ENCODE measurements around the gene PTOV1. TPM values are rescaled to one million over a fixed set of nuclear protein-coding genes. Genes with fewer than 3 reads are reported as not detected.

PTOV1 gene
- total and polyA plus RNA-seq, 3 donors from 2014 or later: 235 to 260 (median 257) TPM

DNA sequence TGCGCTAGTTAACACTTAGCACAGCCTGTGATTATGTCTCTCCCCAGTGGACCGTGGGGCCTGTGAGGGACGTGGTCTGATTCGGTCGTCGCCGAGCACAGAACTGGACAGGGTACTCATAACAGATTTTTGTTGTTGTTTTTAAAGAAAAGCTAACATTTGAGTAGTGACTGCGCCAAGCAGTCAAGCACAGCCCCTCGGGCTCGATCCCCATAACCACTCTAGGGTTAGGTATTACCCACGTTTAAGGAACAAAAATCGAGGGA, 805 bp upstream of the PTOV1 start:
- H3K27me3 ChIP-seq: no peaks in the 10 kb centered on the region
- no peak for TF ChIP-seq POLR2A (IDR thresholded peaks at IDR 0.05)
- TF ChIP-seq, protein P1, sequence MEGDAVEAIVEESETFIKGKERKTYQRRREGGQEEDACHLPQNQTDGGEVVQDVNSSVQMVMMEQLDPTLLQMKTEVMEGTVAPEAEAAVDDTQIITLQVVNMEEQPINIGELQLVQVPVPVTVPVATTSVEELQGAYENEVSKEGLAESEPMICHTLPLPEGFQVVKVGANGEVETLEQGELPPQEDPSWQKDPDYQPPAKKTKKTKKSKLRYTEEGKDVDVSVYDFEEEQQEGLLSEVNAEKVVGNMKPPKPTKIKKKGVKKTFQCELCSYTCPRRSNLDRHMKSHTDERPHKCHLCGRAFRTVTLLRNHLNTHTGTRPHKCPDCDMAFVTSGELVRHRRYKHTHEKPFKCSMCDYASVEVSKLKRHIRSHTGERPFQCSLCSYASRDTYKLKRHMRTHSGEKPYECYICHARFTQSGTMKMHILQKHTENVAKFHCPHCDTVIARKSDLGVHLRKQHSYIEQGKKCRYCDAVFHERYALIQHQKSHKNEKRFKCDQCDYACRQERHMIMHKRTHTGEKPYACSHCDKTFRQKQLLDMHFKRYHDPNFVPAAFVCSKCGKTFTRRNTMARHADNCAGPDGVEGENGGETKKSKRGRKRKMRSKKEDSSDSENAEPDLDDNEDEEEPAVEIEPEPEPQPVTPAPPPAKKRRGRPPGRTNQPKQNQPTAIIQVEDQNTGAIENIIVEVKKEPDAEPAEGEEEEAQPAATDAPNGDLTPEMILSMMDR (IDR thresholded peaks at IDR 0.05): no peak
- intact Hi-C loops (cut with DNase I; ENCODE audit: low total_unique reads): no loop called here
- H3K4me3 ChIP-seq: peak overlapping the region; percentile 78 to 88
- H3K4me1 ChIP-seq: peaks cover 21% of the 10 kb centered on the region
- H3K36me3 ChIP-seq (ENCODE audit: low read depth, missing control alignments): no peaks in the 10 kb centered on the region
- DNase-seq: no peak
- 54 to 56% methylated on average over 12 of the region's 12 CpGs for WGBS, 2 donors
- H3K27ac ChIP-seq: peak overlapping the region; percentile 97 to 100
- no peaks in the 10 kb centered on the region for H3K9me3 ChIP-seq

DNA sequence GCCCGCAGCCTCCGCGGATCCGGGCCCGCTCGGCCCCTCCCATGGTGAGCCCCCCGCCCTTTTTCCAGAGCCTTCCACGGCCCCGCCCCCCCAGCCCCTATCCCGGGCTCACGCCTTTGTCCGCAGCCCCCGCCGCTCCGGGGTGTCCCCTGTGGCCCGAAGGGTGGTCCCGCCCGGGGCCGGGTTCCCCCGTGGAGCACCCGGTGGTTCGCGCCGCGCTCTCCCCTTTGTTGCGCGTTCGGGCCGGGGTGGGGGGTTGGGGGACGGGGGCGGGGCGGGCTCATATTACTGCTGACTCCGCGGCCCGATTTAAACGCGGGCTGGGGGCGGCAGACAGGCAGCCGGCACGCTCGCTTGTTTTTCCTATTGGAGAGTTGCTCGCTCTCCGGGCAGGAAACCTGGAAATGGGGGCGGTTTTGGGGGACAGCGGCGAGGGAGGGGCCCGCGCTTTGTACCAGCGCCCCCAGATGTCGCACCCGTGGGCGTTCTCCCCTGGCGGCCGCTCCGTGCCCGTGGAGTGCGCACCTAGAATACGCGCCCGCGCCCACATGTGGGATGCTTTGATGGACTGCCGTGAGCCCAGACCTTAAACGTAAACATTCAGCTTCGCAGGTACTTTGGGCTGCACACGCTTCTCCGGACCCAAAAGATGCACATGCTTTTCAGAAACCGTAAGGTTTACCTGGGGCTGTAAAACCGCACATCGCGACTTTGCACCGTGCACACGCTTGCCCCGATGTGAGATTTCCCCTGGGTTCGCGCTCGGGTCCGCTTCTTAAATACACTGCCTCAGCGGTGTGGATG, 699 bp downstream of the PTOV1 start:
- no peak for TF ChIP-seq POLR2A (IDR thresholded peaks at IDR 0.05)
- TF ChIP-seq, protein P1 (IDR thresholded peaks at IDR 0.05): no peak
- H3K27me3 ChIP-seq: no peaks in the 10 kb centered on the region
- H3K4me3 ChIP-seq: peak overlapping the region; percentile 78 to 88
- 1 to 3% methylated on average over 24 to 36 of the region's 78 CpGs for WGBS, 2 donors
- no peaks in the 10 kb centered on the region for H3K9me3 ChIP-seq
- no peaks in the 10 kb centered on the region for H3K36me3 ChIP-seq (ENCODE audit: low read depth, missing control alignments)
- intact Hi-C loops (cut with DNase I; ENCODE audit: low total_unique reads): no loop called here
- DNase-seq: peak; percentile 43
- H3K27ac ChIP-seq: peak overlapping the region; percentile 79 to 100
- H3K4me1 ChIP-seq: peaks cover 21% of the 10 kb centered on the region

DNA sequence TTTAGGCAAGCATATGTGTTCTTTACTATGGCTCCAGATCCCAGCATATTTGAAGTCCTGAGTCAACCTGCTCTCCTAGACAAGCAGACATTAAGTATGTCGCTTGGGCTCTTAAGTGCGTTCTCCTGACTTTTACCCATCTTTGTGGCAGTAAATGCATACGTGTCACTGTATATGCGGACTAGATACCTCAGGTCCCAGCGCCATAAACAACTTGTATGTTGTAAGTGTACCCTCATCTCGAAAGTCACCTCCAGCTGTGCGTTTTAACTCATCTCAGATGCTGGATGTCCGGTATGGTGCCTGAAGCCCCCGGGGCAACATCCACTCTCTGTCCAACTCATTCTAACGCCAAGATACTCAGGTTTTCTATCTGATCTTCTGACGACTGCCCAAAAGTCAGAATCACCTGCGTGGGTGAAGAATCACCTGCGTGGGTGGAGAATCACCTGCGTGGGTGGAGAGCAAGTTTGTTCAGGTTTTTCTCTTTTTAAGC, 1.7 kb downstream of the PTOV1 start:
- Histone ChIP-seq H3K27me3 (no peaks in the 10 kb centered on the region), H3K4me1 (peaks cover 25% of the 10 kb centered on the region), H3K9me3 (no peaks in the 10 kb centered on the region), H3K4me3 (peak overlapping the region in 1 of 2 donors; percentile 78), H3K36me3 (ENCODE audit: low read depth, missing control alignments) (no peaks in the 10 kb centered on the region), H3K27ac (peak overlapping the region in 1 of 2 donors; percentile 39)
- intact Hi-C loops (cut with DNase I; ENCODE audit: low total_unique reads): no loop called here
- 36 to 45% methylated on average over 14 of the region's 14 CpGs for WGBS, 2 donors
- TF ChIP-seq POLR2A (IDR thresholded peaks at IDR 0.05): no peak
- TF ChIP-seq, protein P1 (IDR thresholded peaks at IDR 0.05): no peak
- DNase-seq: no peak

DNA sequence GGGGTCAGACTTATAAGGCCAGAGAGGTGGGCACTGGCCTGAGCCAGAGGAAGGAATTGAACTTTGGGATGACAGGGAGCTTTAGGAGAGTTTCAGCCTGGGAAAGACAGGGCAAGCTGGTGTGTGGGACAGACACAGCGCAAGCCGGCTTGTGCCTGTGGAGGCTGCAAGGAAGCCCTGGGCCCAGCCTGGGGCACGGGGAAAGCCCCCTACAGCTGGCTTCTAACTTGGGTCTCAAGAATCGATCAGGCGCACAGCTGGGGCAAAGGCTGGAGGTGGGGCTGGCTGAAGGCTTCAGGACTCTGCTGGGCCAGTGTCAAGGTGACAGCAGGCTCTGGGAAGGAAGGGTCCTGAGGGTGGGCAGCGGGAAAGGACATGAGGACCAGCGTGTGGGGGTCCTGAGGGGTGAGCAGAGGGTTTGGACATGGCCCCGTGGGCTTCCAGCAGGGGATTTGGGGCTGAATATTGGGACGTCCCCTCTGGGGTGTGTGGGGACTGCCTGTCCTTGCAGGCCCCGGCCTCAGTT, 3.0 kb downstream of the PTOV1 start:
- no peak for DNase-seq

More for the DNA sequence above, 3.0 kb downstream of the PTOV1 start:
- TF ChIP-seq, protein P1 (IDR thresholded peaks at IDR 0.05): no peak
- TF ChIP-seq POLR2A (IDR thresholded peaks at IDR 0.05): no peak
- WGBS, 2 donors: 75 to 82% methylated on average over 8 to 10 of the region's 10 CpGs
- H3K4me1 ChIP-seq: peaks cover 35% of the 10 kb centered on the region
- peak overlapping the region; percentile 31 to 39 for H3K27ac ChIP-seq
- intact Hi-C loops (cut with DNase I; ENCODE audit: low total_unique reads): no loop called here
- H3K9me3 ChIP-seq: no peaks in the 10 kb centered on the region
- no peaks in the 10 kb centered on the region for H3K36me3 ChIP-seq (ENCODE audit: low read depth, missing control alignments)
- no peak overlapping the region for H3K4me3 ChIP-seq
- no peaks in the 10 kb centered on the region for H3K27me3 ChIP-seq

Data from testis (tissue), 3 donors.